ENCODE measurements around the gene USP5. TPM values are rescaled to one million over a fixed set of nuclear protein-coding genes. Genes with fewer than 3 reads are reported as not detected.

USP5 gene
- total and polyA plus RNA-seq, 2 of the 8 experiments (the other 6 are each of a cell fraction or from before 2014, with no cell fraction given) = 66.5 to 148 TPM

DNA sequence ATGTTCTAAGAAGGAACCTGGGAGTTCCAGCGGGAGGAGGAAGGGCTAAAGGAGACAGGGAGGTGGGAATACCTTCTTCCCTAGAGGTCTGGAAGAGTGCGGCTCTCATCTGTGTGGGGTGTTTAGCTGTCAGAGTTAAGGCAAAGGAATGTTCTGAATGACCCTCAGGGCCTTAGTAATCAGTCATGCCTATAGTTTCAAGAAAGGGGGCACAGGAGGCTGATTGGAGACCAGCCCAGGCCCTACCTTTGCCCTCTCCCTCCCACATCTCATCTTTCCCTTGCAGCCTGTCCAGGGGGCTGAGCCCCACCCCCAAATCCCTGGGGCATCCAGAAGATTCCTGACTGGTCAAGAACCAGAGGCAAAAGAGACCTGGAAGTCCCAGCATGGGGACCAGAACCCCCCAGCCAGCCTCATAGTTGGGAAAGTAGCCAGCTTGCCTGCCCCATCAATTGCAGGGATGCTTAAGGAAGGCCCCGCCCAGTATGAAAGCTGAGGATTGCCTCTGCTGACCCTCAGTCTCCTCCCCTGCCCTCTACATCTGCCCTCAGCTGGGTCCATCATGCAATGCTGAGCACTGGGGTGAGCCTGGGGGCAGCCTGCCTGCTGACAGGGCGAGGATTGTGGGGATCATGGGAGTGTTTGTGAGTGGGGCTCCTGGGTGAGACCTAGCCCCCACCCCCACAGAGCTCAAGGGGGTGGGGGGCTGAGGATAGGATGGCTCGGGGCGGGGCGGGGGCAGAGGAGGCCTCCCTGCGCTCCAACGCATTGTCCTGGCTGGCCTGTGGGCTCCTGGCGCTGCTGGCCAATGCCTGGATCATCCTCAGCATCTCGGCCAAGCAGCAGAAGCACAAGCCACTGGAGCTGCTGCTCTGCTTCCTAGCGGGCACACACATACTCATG lies 28.5 kb upstream of the USP5 start (continued):
- TF ChIP-seq, protein P1, sequence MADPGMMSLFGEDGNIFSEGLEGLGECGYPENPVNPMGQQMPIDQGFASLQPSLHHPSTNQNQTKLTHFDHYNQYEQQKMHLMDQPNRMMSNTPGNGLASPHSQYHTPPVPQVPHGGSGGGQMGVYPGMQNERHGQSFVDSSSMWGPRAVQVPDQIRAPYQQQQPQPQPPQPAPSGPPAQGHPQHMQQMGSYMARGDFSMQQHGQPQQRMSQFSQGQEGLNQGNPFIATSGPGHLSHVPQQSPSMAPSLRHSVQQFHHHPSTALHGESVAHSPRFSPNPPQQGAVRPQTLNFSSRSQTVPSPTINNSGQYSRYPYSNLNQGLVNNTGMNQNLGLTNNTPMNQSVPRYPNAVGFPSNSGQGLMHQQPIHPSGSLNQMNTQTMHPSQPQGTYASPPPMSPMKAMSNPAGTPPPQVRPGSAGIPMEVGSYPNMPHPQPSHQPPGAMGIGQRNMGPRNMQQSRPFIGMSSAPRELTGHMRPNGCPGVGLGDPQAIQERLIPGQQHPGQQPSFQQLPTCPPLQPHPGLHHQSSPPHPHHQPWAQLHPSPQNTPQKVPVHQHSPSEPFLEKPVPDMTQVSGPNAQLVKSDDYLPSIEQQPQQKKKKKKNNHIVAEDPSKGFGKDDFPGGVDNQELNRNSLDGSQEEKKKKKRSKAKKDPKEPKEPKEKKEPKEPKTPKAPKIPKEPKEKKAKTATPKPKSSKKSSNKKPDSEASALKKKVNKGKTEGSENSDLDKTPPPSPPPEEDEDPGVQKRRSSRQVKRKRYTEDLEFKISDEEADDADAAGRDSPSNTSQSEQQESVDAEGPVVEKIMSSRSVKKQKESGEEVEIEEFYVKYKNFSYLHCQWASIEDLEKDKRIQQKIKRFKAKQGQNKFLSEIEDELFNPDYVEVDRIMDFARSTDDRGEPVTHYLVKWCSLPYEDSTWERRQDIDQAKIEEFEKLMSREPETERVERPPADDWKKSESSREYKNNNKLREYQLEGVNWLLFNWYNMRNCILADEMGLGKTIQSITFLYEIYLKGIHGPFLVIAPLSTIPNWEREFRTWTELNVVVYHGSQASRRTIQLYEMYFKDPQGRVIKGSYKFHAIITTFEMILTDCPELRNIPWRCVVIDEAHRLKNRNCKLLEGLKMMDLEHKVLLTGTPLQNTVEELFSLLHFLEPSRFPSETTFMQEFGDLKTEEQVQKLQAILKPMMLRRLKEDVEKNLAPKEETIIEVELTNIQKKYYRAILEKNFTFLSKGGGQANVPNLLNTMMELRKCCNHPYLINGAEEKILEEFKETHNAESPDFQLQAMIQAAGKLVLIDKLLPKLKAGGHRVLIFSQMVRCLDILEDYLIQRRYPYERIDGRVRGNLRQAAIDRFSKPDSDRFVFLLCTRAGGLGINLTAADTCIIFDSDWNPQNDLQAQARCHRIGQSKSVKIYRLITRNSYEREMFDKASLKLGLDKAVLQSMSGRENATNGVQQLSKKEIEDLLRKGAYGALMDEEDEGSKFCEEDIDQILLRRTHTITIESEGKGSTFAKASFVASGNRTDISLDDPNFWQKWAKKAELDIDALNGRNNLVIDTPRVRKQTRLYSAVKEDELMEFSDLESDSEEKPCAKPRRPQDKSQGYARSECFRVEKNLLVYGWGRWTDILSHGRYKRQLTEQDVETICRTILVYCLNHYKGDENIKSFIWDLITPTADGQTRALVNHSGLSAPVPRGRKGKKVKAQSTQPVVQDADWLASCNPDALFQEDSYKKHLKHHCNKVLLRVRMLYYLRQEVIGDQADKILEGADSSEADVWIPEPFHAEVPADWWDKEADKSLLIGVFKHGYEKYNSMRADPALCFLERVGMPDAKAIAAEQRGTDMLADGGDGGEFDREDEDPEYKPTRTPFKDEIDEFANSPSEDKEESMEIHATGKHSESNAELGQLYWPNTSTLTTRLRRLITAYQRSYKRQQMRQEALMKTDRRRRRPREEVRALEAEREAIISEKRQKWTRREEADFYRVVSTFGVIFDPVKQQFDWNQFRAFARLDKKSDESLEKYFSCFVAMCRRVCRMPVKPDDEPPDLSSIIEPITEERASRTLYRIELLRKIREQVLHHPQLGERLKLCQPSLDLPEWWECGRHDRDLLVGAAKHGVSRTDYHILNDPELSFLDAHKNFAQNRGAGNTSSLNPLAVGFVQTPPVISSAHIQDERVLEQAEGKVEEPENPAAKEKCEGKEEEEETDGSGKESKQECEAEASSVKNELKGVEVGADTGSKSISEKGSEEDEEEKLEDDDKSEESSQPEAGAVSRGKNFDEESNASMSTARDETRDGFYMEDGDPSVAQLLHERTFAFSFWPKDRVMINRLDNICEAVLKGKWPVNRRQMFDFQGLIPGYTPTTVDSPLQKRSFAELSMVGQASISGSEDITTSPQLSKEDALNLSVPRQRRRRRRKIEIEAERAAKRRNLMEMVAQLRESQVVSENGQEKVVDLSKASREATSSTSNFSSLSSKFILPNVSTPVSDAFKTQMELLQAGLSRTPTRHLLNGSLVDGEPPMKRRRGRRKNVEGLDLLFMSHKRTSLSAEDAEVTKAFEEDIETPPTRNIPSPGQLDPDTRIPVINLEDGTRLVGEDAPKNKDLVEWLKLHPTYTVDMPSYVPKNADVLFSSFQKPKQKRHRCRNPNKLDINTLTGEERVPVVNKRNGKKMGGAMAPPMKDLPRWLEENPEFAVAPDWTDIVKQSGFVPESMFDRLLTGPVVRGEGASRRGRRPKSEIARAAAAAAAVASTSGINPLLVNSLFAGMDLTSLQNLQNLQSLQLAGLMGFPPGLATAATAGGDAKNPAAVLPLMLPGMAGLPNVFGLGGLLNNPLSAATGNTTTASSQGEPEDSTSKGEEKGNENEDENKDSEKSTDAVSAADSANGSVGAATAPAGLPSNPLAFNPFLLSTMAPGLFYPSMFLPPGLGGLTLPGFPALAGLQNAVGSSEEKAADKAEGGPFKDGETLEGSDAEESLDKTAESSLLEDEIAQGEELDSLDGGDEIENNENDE (IDR thresholded peaks at IDR 0.05; ENCODE audit: insufficient replicate concordance, low read length) = no peak
- TF ChIP-seq RNF2 (IDR thresholded peaks at IDR 0.05; ENCODE audit: borderline replicate concordance, low read depth, low read length, missing control alignments, poor library complexity, severe bottlenecking) (no peak), TCF12 (IDR thresholded peaks at IDR 0.05; ENCODE audit: low read depth, low read length) (no peak), NRF1 (IDR thresholded peaks at IDR 0.05; ENCODE audit: low read depth, low read length) (no peak), ASH2L (IDR thresholded peaks at IDR 0.05; ENCODE audit: low read length) (no peak), SP4 (IDR thresholded peaks at IDR 0.05; ENCODE audit: low read length) (no peak), GABPA (IDR thresholded peaks at IDR 0.05; ENCODE audit: borderline replicate concordance, insufficient read depth, low read length) (no peak), PHF8 (conservative IDR thresholded peaks at IDR 0.05; ENCODE audit: low read depth, low read length) (no peak), POLR2A (IDR thresholded peaks at IDR 0.05; ENCODE audit: control extremely low read depth in 1 of 2, low read depth in 2 of 2, low read length in 2 of 2) (no peak)

Measured in H1 (cell line).